NCI-H82 treated with DMSO at 0.1 percent for 48 hours (cell line): ENCODE measurements around the gene SLC7A10.
"Not testable (repeated sequence)": the region's sequence is repeated elsewhere in the genome, so short reads cannot be mapped to it uniquely, and the experiment has no call there.

Experiments used
- DNase-seq: peaks from one replicate; lab custom pipeline; 2025; ENCODE audit not compliant: unreplicated experiment; lab: John Stamatoyannopoulos, UW

Gene SLC7A10

GRCh38 chr19:33186431-33187182 is 39.0 kb downstream of the SLC7A10 start:
- DNase-seq = no peak

GRCh38 chr19:33177417-33177979 is 48.2 kb downstream of the SLC7A10 start:
- DNase-seq = peak; percentile 61

- peak; percentile 96 for DNase-seq
Measured at GRCh38 chr19:33176670-33177416, 48.8 kb downstream of the SLC7A10 start.

GRCh38 chr19:33175886-33176669 is 49.6 kb downstream of the SLC7A10 start:
- no peak for DNase-seq

GRCh38 chr19:33175156-33175782 is 50.4 kb downstream of the SLC7A10 start:
- no peak for DNase-seq

GRCh38 chr19:33174186-33174585 is 51.5 kb downstream of the SLC7A10 start:
- no peak for DNase-seq

- DNase-seq = no peak
Measured at GRCh38 chr19:33171916-33172359, 53.7 kb downstream of the SLC7A10 start.

GRCh38 chr19:33171222-33171795 is 54.3 kb downstream of the SLC7A10 start:
- DNase-seq = no peak

- no peak for DNase-seq
Measured at GRCh38 chr19:33168528-33168927, 57.1 kb downstream of the SLC7A10 start.

GRCh38 chr19:33167438-33167837 is 58.2 kb downstream of the SLC7A10 start:
- no peak for DNase-seq

- DNase-seq = not testable (repeated sequence)
Measured at GRCh38 chr19:33166037-33166436, 59.6 kb downstream of the SLC7A10 start.

GRCh38 chr19:33163481-33163880 is 62.2 kb downstream of the SLC7A10 start:
- DNase-seq = no peak

GRCh38 chr19:33161201-33161600 is 64.4 kb downstream of the SLC7A10 start:
- no peak for DNase-seq

- DNase-seq = no peak
Measured at GRCh38 chr19:33159893-33160292, 65.8 kb downstream of the SLC7A10 start.

GRCh38 chr19:33159149-33159548 is 66.5 kb downstream of the SLC7A10 start:
- no peak for DNase-seq
